Gastroesophageal sphincter (tissue), 2 donors: ENCODE data around the gene PPARA.

ENCODE experiments used
- EP300 ChIP-seq: sonication (generic); formaldehyde crosslinking; IDR thresholded peaks from one replicate; pipeline ENCODE4 v1.6.1; 2017; ENCODE audit warnings: antibody characterized with exemption, mild to moderate bottlenecking
- POLR2A ChIP-seq, 2 donors: fragments of 450-650 bp; IDR thresholded peaks; one replicate each; pipeline ENCODE4 v1.6.1; 2017; ENCODE audit warnings: antibody characterized with exemption in 2 of 2, mild to moderate bottlenecking in 2 of 2, moderate library complexity in 1 of 2

DNA sequence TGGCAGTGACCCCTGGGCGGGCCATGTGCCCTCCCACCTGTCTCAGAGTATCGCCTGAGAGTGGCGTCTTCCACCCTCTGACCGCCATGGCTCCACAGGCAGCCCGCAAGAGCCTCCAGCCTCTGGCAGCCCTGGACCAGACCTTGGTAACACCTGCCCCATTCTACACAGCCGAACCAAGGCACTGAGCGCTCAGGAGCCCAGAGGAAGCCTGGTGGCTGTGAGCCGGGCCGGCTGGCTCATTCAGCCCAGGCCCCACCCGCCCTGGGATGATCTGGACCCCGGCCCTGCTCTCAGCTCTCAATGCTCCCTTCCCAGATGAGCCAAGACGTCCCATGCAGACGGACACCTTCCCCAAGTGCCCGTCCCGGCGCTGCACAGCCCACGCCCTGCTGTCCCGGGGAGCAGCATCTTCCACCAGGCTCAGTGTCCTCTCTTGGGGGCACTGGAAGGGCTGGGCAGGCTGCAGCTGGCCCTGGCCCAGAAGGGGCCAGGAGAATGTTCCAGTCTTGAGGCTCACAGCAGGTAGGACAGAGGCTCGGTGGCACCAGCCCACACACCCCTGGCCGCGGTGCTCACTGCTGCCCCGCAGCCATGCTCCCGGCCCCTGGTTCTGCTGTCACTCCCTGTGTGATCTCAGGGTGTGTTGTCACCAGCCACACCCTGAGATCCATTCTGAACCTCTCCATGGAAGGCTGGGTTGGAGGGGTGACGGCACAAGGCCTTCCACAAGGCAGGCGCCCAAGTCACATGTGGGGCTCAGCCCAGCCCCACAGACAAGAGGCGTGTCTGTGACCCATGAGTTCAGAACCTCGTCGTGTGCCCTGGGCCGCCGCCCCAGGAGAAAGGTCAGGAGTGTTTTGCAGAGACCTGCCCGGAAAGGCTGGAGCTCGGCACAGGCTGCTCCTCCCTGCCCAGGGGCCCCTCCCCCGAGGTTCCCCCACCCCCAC lies 24.2 kb upstream of the PPARA start:
- no peak for TF ChIP-seq EP300
- TF ChIP-seq POLR2A (IDR thresholded peaks at IDR 0.05) = no peak
